K562 (cell line): ENCODE measurements around the gene CCDC88C.

Experiments used
- ATF4 ChIP-seq: fragments of 450-650 bp; formaldehyde crosslinking; IDR thresholded peaks from 2 replicates; pipeline ENCODE4 v1.4.0; 2022; ENCODE audit warnings: mild to moderate bottlenecking, moderate library complexity
- CTCF ChIP-seq, 3 experiments: IDR thresholded peaks in 2 of 3; conservative IDR thresholded peaks in 1 of 3; 2 replicates each; pipeline ENCODE4 v1.5.1; 2011 to 2012; ENCODE audit warnings: low read length in 3 of 3, mild to moderate bottlenecking in 3 of 3, control low read depth in 2 of 3, improper control_type of control experiment in 1 of 3, inconsistent platforms in 1 of 3, low read depth in 1 of 3, mixed read lengths in 1 of 3, moderate library complexity in 1 of 3; ENCODE audit not compliant: insufficient read depth in 2 of 3
- ELF4 ChIP-seq: fragments of 450-650 bp; formaldehyde crosslinking; IDR thresholded peaks from 2 replicates; pipeline ENCODE4 v1.4.0; 2022; ENCODE audit warnings: missing genetic modification characterization
- FOXP1 ChIP-seq: sonication (generic); formaldehyde crosslinking; IDR thresholded peaks from 2 replicates; pipeline ENCODE4 v1.8.0; 2022; ENCODE audit warnings: mild to moderate bottlenecking, missing genetic modification reagents
- TCF3 ChIP-seq: sonication (generic); formaldehyde crosslinking; IDR thresholded peaks from 2 replicates; pipeline ENCODE4 v1.4.0; 2020; ENCODE audit warnings: mild to moderate bottlenecking, missing genetic modification reagents
- ZNF407 ChIP-seq: fragments of 450-650 bp; IDR thresholded peaks from 2 replicates; pipeline ENCODE4 v1.6.1; 2016; ENCODE audit warnings: low read depth
- ZNF445 ChIP-seq: fragments of 250-450 bp; sonication (Bioruptor Pico); IDR thresholded peaks from 2 replicates; pipeline ENCODE4 v1.4.0; 2020; ENCODE audit warnings: low read depth, mild to moderate bottlenecking, moderate library complexity
- TF ChIP-seq, protein P1 (sequence below): sonication (generic); formaldehyde crosslinking; IDR thresholded peaks from 2 replicates; pipeline ENCODE4 v1.9.0; 2022; ENCODE audit warnings: mild to moderate bottlenecking, missing genetic modification reagents
- TF ChIP-seq, protein P2 (sequence below): IDR thresholded peaks from 2 replicates; pipeline ENCODE4 v1.6.1; 2011; ENCODE audit warnings: borderline replicate concordance, low read depth, mild to moderate bottlenecking, moderate library complexity, low read length; ENCODE audit not compliant: insufficient read depth, poor library complexity, severe bottlenecking

GRCh38 chr14:91396959-91397815 lies 20.4 kb downstream of the CCDC88C start:
- TF ChIP-seq ELF4 (CRISPR knock-in tag) (no peak), TCF3 (CRISPR knock-in tag) (no peak), CTCF (IDR thresholded peaks at IDR 0.05 in 2 of 3, conservative IDR thresholded peaks at IDR 0.05 in 1 of 3; ENCODE audit: insufficient read depth in 2 of 3, low read depth in 1 of 3, low read length in 3 of 3) (no peak), FOXP1 (no peak), ATF4 (no peak), ZNF445 (no peak), ZNF407 (no peak)
- TF ChIP-seq, protein P1, sequence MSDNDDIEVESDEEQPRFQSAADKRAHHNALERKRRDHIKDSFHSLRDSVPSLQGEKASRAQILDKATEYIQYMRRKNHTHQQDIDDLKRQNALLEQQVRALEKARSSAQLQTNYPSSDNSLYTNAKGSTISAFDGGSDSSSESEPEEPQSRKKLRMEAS (CRISPR knock-in tag), result no peak
- TF ChIP-seq, protein P2, sequence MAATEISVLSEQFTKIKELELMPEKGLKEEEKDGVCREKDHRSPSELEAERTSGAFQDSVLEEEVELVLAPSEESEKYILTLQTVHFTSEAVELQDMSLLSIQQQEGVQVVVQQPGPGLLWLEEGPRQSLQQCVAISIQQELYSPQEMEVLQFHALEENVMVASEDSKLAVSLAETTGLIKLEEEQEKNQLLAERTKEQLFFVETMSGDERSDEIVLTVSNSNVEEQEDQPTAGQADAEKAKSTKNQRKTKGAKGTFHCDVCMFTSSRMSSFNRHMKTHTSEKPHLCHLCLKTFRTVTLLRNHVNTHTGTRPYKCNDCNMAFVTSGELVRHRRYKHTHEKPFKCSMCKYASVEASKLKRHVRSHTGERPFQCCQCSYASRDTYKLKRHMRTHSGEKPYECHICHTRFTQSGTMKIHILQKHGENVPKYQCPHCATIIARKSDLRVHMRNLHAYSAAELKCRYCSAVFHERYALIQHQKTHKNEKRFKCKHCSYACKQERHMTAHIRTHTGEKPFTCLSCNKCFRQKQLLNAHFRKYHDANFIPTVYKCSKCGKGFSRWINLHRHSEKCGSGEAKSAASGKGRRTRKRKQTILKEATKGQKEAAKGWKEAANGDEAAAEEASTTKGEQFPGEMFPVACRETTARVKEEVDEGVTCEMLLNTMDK, result no peak
